HUES6 (cell line): ENCODE data around the gene MEIS2.
A peak's percentile ranks its signal among the peaks of the same experiment; 100 is the strongest.

ENCODE experiments used
- H3K27ac ChIP-seq: 2 replicates; pipeline ENCODE4 v1.7.0; 2013; ENCODE audit warnings: low read depth, mild to moderate bottlenecking, low read length, inconsistent platforms
- H3K27me3 ChIP-seq: 2 replicates; pipeline ENCODE4 v1.6.1; 2013; ENCODE audit warnings: low read length; ENCODE audit not compliant: control insufficient read depth, insufficient read depth
- H3K36me3 ChIP-seq: 2 replicates; pipeline ENCODE4 v1.6.1; 2013; ENCODE audit warnings: low read length; ENCODE audit not compliant: control insufficient read depth, insufficient read depth
- H3K4me1 ChIP-seq: 2 replicates; pipeline ENCODE4 v1.6.1; 2013; ENCODE audit warnings: low read length; ENCODE audit not compliant: control insufficient read depth, insufficient read depth
- H3K4me3 ChIP-seq: 2 replicates; pipeline ENCODE4 v1.5.1; 2013; ENCODE audit warnings: low read depth, low read length
- H3K9ac ChIP-seq: one replicate; pipeline ENCODE4 v1.6.1; 2013; ENCODE audit warnings: mild to moderate bottlenecking, low read length
- H3K9me3 ChIP-seq: 2 replicates; pipeline ENCODE4 v1.6.1; 2013; ENCODE audit warnings: low read depth, low read length; ENCODE audit not compliant: control insufficient read depth, insufficient read depth

Gene MEIS2

GRCh38 chr15:36881516-36881915 is 218.8 kb downstream of the MEIS2 start:
- Histone ChIP-seq H3K4me3 (no peak overlapping the region), H3K27me3 (peaks cover 100% of the 10 kb centered on the region), H3K4me1 (peaks cover 72% of the 10 kb centered on the region), H3K27ac (no peak overlapping the region), H3K9me3 (no peaks in the 10 kb centered on the region), H3K36me3 (no peaks in the 10 kb centered on the region), H3K9ac (no peak overlapping the region)

- H3K27me3 ChIP-seq, result peaks cover 99% of the 10 kb centered on the region
- peaks cover 66% of the 10 kb centered on the region for H3K4me1 ChIP-seq
- no peaks in the 10 kb centered on the region for H3K9me3 ChIP-seq
- no peak overlapping the region for H3K9ac ChIP-seq
- H3K4me3 ChIP-seq, result peak overlapping the region; percentile 57
- no peaks in the 10 kb centered on the region for H3K36me3 ChIP-seq
- H3K27ac ChIP-seq, result no peak overlapping the region
These were observed 219.4 kb downstream of the MEIS2 start for GRCh38 chr15:36880913-36881460.

GRCh38 chr15:36880224-36880912 is 220.0 kb downstream of the MEIS2 start:
- no peaks in the 10 kb centered on the region for H3K9me3 ChIP-seq
- peaks cover 99% of the 10 kb centered on the region for H3K27me3 ChIP-seq
- no peak overlapping the region for H3K27ac ChIP-seq
- H3K4me1 ChIP-seq, result peaks cover 60% of the 10 kb centered on the region
- no peak overlapping the region for H3K9ac ChIP-seq
- H3K36me3 ChIP-seq, result no peaks in the 10 kb centered on the region
- peak overlapping the region; percentile 57 for H3K4me3 ChIP-seq

- Histone ChIP-seq H3K27ac (no peak overlapping the region), H3K4me1 (peaks cover 53% of the 10 kb centered on the region), H3K4me3 (peak overlapping the region; percentile 57), H3K27me3 (peaks cover 92% of the 10 kb centered on the region), H3K9me3 (no peaks in the 10 kb centered on the region), H3K9ac (no peak overlapping the region), H3K36me3 (no peaks in the 10 kb centered on the region)
These were observed 220.7 kb downstream of the MEIS2 start for GRCh38 chr15:36879568-36880222.

GRCh38 chr15:36878684-36879262 is 221.6 kb downstream of the MEIS2 start:
- Histone ChIP-seq H3K4me3 (peak overlapping the region; percentile 53), H3K9ac (no peak overlapping the region), H3K27me3 (peaks cover 83% of the 10 kb centered on the region), H3K36me3 (no peaks in the 10 kb centered on the region), H3K27ac (no peak overlapping the region), H3K4me1 (peaks cover 44% of the 10 kb centered on the region), H3K9me3 (no peaks in the 10 kb centered on the region)

- Histone ChIP-seq H3K9ac (peak overlapping the region; percentile 21), H3K4me3 (peak overlapping the region; percentile 53), H3K36me3 (no peaks in the 10 kb centered on the region), H3K4me1 (peaks cover 40% of the 10 kb centered on the region), H3K27me3 (peaks cover 75% of the 10 kb centered on the region), H3K27ac (no peak overlapping the region), H3K9me3 (no peaks in the 10 kb centered on the region)
These were observed 222.3 kb downstream of the MEIS2 start for GRCh38 chr15:36877796-36878683.

- Histone ChIP-seq H3K4me3 (peak overlapping the region; percentile 53), H3K27me3 (peaks cover 68% of the 10 kb centered on the region), H3K4me1 (peaks cover 33% of the 10 kb centered on the region), H3K36me3 (no peaks in the 10 kb centered on the region), H3K27ac (no peak overlapping the region), H3K9me3 (no peaks in the 10 kb centered on the region), H3K9ac (no peak overlapping the region)
These were observed 223.1 kb downstream of the MEIS2 start for GRCh38 chr15:36877294-36877693.

- Histone ChIP-seq H3K36me3 (no peaks in the 10 kb centered on the region), H3K27ac (no peak overlapping the region), H3K4me3 (no peak overlapping the region), H3K4me1 (peaks cover 27% of the 10 kb centered on the region), H3K9me3 (no peaks in the 10 kb centered on the region), H3K27me3 (peaks cover 53% of the 10 kb centered on the region), H3K9ac (no peak overlapping the region)
These were observed 224.5 kb downstream of the MEIS2 start for GRCh38 chr15:36875740-36876334.

- Histone ChIP-seq H3K36me3 (no peaks in the 10 kb centered on the region), H3K27ac (no peak overlapping the region), H3K9me3 (no peaks in the 10 kb centered on the region), H3K9ac (no peak overlapping the region), H3K4me3 (no peak overlapping the region), H3K27me3 (peaks cover 44% of the 10 kb centered on the region), H3K4me1 (peaks cover 23% of the 10 kb centered on the region)
These were observed 225.4 kb downstream of the MEIS2 start for GRCh38 chr15:36874930-36875329.

GRCh38 chr15:36867436-36867835 is 232.9 kb downstream of the MEIS2 start:
- Histone ChIP-seq H3K27ac (no peak overlapping the region), H3K4me1 (no peaks in the 10 kb centered on the region), H3K4me3 (no peak overlapping the region), H3K36me3 (no peaks in the 10 kb centered on the region), H3K9ac (no peak overlapping the region), H3K9me3 (no peaks in the 10 kb centered on the region), H3K27me3 (peaks cover 2% of the 10 kb centered on the region; the same call in 1 of the 2 replicates)
